Measurements from ENCODE around the gene BIRC2.
"Not testable (repeated sequence)": the region's sequence is repeated elsewhere in the genome, so short reads cannot be mapped to it uniquely, and the experiment has no call there.

- not testable (repeated sequence) for TF ChIP-seq POLR2A, CTCF (IDR thresholded peaks at IDR 0.05)
Observed at GRCh38 chr11:102341311-102341710, 5.7 kb upstream of the BIRC2 start.

All from testis (tissue), 2 donors.